Loucy (cell line): ENCODE results near the gene KIF16B.

ENCODE experiments used
- H2AFZ ChIP-seq: fragments of 200-600 bp; sonication (generic); 2 replicates; pipeline ENCODE4 v1.6.0; 2016; ENCODE audit warnings: antibody characterized with exemption, mild to moderate bottlenecking, low read length, moderate library complexity
- H3F3A ChIP-seq: fragments of 200-600 bp; 2 replicates; pipeline ENCODE4 v1.6.0; 2016; ENCODE audit warnings: antibody characterized with exemption, low read depth, mild to moderate bottlenecking
- H3K27me3 ChIP-seq: fragments of 200-600 bp; sonication (generic); 2 replicates; pipeline ENCODE4 v1.6.1; 2014; ENCODE audit warnings: low read length, mild to moderate bottlenecking; ENCODE audit not compliant: insufficient read depth, poor library complexity, severe bottlenecking
- H3K36me3 ChIP-seq: fragments of 200-600 bp; sonication (generic); 2 replicates; pipeline ENCODE4 v1.6.1; 2016; ENCODE audit warnings: low read length; ENCODE audit not compliant: insufficient read depth
- H3K4me1 ChIP-seq: fragments of 200-600 bp; sonication (generic); 2 replicates; pipeline ENCODE4 v1.5.1; 2014; ENCODE audit warnings: low read length, mild to moderate bottlenecking; ENCODE audit not compliant: insufficient read depth, poor library complexity, severe bottlenecking
- H3K4me2 ChIP-seq: fragments of 200-600 bp; sonication (generic); 2 replicates; pipeline ENCODE4 v1.6.0; 2014; ENCODE audit warnings: antibody characterized with exemption, low read length, low read depth, mild to moderate bottlenecking; ENCODE audit not compliant: poor library complexity, severe bottlenecking
- H3K4me3 ChIP-seq: fragments of 200-600 bp; sonication (generic); 2 replicates; pipeline ENCODE4 v1.5.1; 2014; ENCODE audit warnings: low read length, mild to moderate bottlenecking, mixed read lengths; ENCODE audit not compliant: poor library complexity, severe bottlenecking
- H3K79me2 ChIP-seq: fragments of 200-600 bp; sonication (generic); 2 replicates; pipeline ENCODE4 v1.6.1; 2014; ENCODE audit warnings: low read length; ENCODE audit not compliant: insufficient read depth
- H3K9ac ChIP-seq: fragments of 200-600 bp; sonication (generic); 2 replicates; pipeline ENCODE4 v1.6.0; 2014; ENCODE audit warnings: mild to moderate bottlenecking, low read depth, low read length, moderate library complexity; ENCODE audit not compliant: poor library complexity, severe bottlenecking
- H3K9me2 ChIP-seq: fragments of 200-600 bp; sonication (generic); replicated peaks from 2 replicates; pipeline ENCODE4 v1.6.1; 2016; ENCODE audit warnings: low read depth, low read length, mixed read lengths
- H3K9me3 ChIP-seq: fragments of 200-600 bp; sonication (generic); 2 replicates; pipeline ENCODE4 v1.6.1; 2014; ENCODE audit warnings: mild to moderate bottlenecking, antibody characterized with exemption, low read length, low read depth; ENCODE audit not compliant: insufficient read depth
- H4K20me1 ChIP-seq: fragments of 200-600 bp; sonication (generic); 2 replicates; pipeline ENCODE4 v1.6.0; 2014; ENCODE audit warnings: antibody characterized with exemption, low read length, mild to moderate bottlenecking; ENCODE audit not compliant: insufficient read depth, poor library complexity, severe bottlenecking
- EZH2phosphoT487 ChIP-seq: fragments of 200-600 bp; IDR thresholded peaks from 2 replicates; pipeline ENCODE4 v1.6.1; 2018; ENCODE audit warnings: antibody characterized with exemption, mild to moderate bottlenecking, moderate library complexity, borderline replicate concordance
- TF ChIP-seq, protein P1 (sequence below): fragments of 200-600 bp; sonication (generic); conservative IDR thresholded peaks from 2 replicates; pipeline ENCODE4 v1.5.1; 2014; ENCODE audit warnings: mild to moderate bottlenecking, antibody characterized with exemption, low read length

The KIF16B gene

DNA sequence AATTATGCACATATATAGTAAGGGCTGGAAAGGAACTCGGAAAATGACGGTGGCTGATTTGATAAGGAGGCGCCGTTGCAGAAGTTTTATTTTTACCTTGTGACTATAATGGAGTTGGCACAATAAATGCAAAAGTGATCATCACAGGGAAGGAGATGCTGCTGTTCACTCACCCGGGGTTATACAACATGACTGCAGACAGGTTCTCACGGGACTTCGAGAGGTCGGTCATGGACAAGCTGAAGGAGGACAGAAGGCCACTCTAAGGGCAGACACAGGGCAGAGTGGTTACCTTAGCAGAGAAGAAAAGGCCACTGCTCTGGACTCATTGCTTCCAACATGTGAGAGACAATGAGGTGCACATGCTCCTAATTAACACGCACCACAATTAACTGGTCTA lies 168.6 kb downstream of the KIF16B start:
- Histone ChIP-seq H3K4me3 (no peak overlapping the region), H3F3A (no peaks in the 10 kb centered on the region), H3K9me2 (no peaks in the 10 kb centered on the region), H2AFZ (no peak overlapping the region), H3K27me3 (no peaks in the 10 kb centered on the region), H3K79me2 (no peaks in the 10 kb centered on the region), H3K9ac (no peak overlapping the region), H3K4me2 (no peak overlapping the region), H3K4me1 (no peaks in the 10 kb centered on the region), H3K36me3 (no peaks in the 10 kb centered on the region), H3K9me3 (no peaks in the 10 kb centered on the region), H4K20me1 (no peaks in the 10 kb centered on the region)
- TF ChIP-seq EZH2phosphoT487 = no peak
- TF ChIP-seq, protein P1, sequence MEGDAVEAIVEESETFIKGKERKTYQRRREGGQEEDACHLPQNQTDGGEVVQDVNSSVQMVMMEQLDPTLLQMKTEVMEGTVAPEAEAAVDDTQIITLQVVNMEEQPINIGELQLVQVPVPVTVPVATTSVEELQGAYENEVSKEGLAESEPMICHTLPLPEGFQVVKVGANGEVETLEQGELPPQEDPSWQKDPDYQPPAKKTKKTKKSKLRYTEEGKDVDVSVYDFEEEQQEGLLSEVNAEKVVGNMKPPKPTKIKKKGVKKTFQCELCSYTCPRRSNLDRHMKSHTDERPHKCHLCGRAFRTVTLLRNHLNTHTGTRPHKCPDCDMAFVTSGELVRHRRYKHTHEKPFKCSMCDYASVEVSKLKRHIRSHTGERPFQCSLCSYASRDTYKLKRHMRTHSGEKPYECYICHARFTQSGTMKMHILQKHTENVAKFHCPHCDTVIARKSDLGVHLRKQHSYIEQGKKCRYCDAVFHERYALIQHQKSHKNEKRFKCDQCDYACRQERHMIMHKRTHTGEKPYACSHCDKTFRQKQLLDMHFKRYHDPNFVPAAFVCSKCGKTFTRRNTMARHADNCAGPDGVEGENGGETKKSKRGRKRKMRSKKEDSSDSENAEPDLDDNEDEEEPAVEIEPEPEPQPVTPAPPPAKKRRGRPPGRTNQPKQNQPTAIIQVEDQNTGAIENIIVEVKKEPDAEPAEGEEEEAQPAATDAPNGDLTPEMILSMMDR = no peak

DNA sequence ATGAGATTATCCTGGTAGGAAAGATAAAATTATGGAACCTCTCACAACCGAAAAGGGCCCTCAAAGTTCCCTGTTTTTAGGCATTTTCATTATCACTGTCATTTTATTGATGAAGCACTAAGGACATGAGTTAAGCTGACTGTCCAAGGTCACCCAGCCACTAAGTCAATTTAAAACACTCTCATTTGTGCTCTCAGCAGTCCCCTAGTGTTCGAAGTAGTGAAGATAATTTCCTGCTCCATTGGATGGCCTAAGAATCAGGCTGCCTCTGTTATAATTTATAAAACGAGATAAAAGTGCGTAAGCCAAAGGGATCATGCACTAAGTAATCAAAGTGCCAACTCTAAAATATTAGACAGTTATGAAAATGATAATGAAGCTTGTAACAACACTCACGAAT lies 169.1 kb downstream of the KIF16B start:
- Histone ChIP-seq H2AFZ (no peak overlapping the region), H3K4me3 (no peak overlapping the region), H3K9me3 (no peaks in the 10 kb centered on the region), H3K79me2 (no peaks in the 10 kb centered on the region), H3K27me3 (no peaks in the 10 kb centered on the region), H3K9ac (no peak overlapping the region), H3F3A (no peaks in the 10 kb centered on the region), H3K4me1 (no peaks in the 10 kb centered on the region), H3K9me2 (no peaks in the 10 kb centered on the region), H3K36me3 (no peaks in the 10 kb centered on the region), H3K4me2 (no peak overlapping the region), H4K20me1 (no peaks in the 10 kb centered on the region)
- TF ChIP-seq, protein P1 = no peak
- no peak for TF ChIP-seq EZH2phosphoT487

DNA sequence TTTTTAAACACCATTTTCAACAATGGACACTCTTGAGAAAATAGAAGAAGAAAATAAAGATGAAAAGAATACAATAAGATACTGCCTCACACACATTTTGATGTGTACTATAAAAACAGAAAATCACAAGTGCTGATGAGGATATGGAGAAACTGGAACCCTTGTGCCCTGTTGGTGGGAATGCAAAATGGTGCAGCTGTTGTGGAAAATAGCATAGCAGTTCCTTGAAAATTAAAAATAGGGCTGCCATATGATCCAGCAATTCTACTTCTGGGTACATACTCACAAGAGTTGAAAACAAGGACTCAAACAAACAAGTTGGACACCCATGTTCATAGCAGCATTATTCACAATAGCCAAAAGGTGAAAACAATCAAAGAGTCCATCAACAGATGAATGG lies 173.0 kb downstream of the KIF16B start:
- no peaks in the 10 kb centered on the region for H3K4me1 ChIP-seq
- no peaks in the 10 kb centered on the region for H3K79me2 ChIP-seq
- H2AFZ ChIP-seq = no peak overlapping the region
- no peaks in the 10 kb centered on the region for H3F3A ChIP-seq
- H3K9ac ChIP-seq = no peak overlapping the region
- no peaks in the 10 kb centered on the region for H3K9me2 ChIP-seq
- TF ChIP-seq, protein P1 = no peak
- no peak for TF ChIP-seq EZH2phosphoT487
- H3K4me2 ChIP-seq = no peak overlapping the region
- H3K9me3 ChIP-seq = no peaks in the 10 kb centered on the region
- no peaks in the 10 kb centered on the region for H3K27me3 ChIP-seq
- no peaks in the 10 kb centered on the region for H3K36me3 ChIP-seq
- H3K4me3 ChIP-seq = no peak overlapping the region
- no peaks in the 10 kb centered on the region for H4K20me1 ChIP-seq
